Limb (tissue), 2 donors: ENCODE data around the gene LRP1B.

Experiments
- DNase-seq, 2 donors: peaks; one replicate each; pipeline ENCODE4 v3.0.0-alpha.2; 2016; ENCODE audit errors: extremely low spot score in 2 of 2

The LRP1B gene

GRCh38 chr2:140861666-140862065, 1269.2 kb downstream of the LRP1B start:
- no peak for DNase-seq

- no peak for DNase-seq
Measured at GRCh38 chr2:140855471-140855870, 1275.3 kb downstream of the LRP1B start.

GRCh38 chr2:140851258-140851981, 1279.4 kb downstream of the LRP1B start:
- no peak for DNase-seq

- DNase-seq: no peak
Measured at GRCh38 chr2:140843186-140843585, 1287.6 kb downstream of the LRP1B start.

- peak in 1 of 2 donors; percentile 21 for DNase-seq
Measured at GRCh38 chr2:140842110-140842509, 1288.7 kb downstream of the LRP1B start.

- DNase-seq: no peak
Measured at GRCh38 chr2:140841141-140841540, 1289.7 kb downstream of the LRP1B start.

- no peak for DNase-seq
Measured at GRCh38 chr2:140836826-140837225, 1294.0 kb downstream of the LRP1B start.

GRCh38 chr2:140835079-140835478, 1295.7 kb downstream of the LRP1B start:
- no peak for DNase-seq

GRCh38 chr2:140814141-140814540, 1316.7 kb downstream of the LRP1B start:
- DNase-seq: no peak

- DNase-seq: no peak
Measured at GRCh38 chr2:140808820-140809219, 1322.0 kb downstream of the LRP1B start.

GRCh38 chr2:140808211-140808610, 1322.6 kb downstream of the LRP1B start:
- DNase-seq: no peak

GRCh38 chr2:140804700-140805260, 1326.0 kb downstream of the LRP1B start:
- DNase-seq: peak in 1 of 2 donors; percentile 18

GRCh38 chr2:140801311-140801710, 1329.5 kb downstream of the LRP1B start:
- no peak for DNase-seq

GRCh38 chr2:140797718-140798117, 1333.1 kb downstream of the LRP1B start:
- no peak for DNase-seq

GRCh38 chr2:140791802-140792201, 1339.0 kb downstream of the LRP1B start:
- no peak for DNase-seq

- DNase-seq: no peak
Measured at GRCh38 chr2:140786585-140786984, 1344.2 kb downstream of the LRP1B start.

- DNase-seq: no peak
Measured at GRCh38 chr2:140775411-140775810, 1355.4 kb downstream of the LRP1B start.

- no peak for DNase-seq
Measured at GRCh38 chr2:140770645-140771044, 1360.2 kb downstream of the LRP1B start.

GRCh38 chr2:140761807-140762206, 1369.0 kb downstream of the LRP1B start:
- no peak for DNase-seq

GRCh38 chr2:140759426-140760156, 1371.2 kb downstream of the LRP1B start:
- no peak for DNase-seq

GRCh38 chr2:140747665-140748064, 1383.2 kb downstream of the LRP1B start:
- DNase-seq: no peak

GRCh38 chr2:140747090-140747489, 1383.7 kb downstream of the LRP1B start:
- DNase-seq: no peak

GRCh38 chr2:140744379-140744778, 1386.4 kb downstream of the LRP1B start:
- DNase-seq: no peak
